Right atrium auricular region (tissue), 2 donors: ENCODE data around the gene TSR3. TPM values are rescaled to one million over a fixed set of nuclear protein-coding genes. Genes with fewer than 3 reads are reported as not detected.
A peak's percentile ranks its signal among the peaks of the same experiment; 100 is the strongest.

Source experiments
- DNase-seq: peaks from one replicate; pipeline ENCODE4 v3.0.0-alpha.2; 2019; ENCODE audit warnings: low spot score
- H3K27ac ChIP-seq, 2 donors: fragments of 200-600 bp; sonication (generic); 1 replicate in 1 of 2; 2 replicates in 1 of 2; pipeline ENCODE4 v1.5.1; 2016 to 2019
- H3K27me3 ChIP-seq, 2 donors: fragments of 200-600 bp; sonication (generic); one replicate each; pipeline versions ENCODE4 v1.5.1 to v1.6.0; 2017 to 2019
- H3K36me3 ChIP-seq: fragments of 200-600 bp; sonication (generic); one replicate; pipeline ENCODE4 v1.5.1; 2016
- H3K4me1 ChIP-seq, 2 donors: fragments of 200-600 bp; sonication (generic); one replicate each; pipeline versions ENCODE4 v1.5.1 to v1.6.0; 2017 to 2019
- H3K4me3 ChIP-seq, 2 donors: fragments of 200-600 bp; sonication (generic); 1 replicate in 1 of 2; 2 replicates in 1 of 2; pipeline ENCODE4 v1.5.1; 2017 to 2019; ENCODE audit warnings: mild to moderate bottlenecking in 1 of 2, moderate library complexity in 1 of 2
- H3K9me3 ChIP-seq, 2 donors: fragments of 200-600 bp; sonication (generic); one replicate each; pipeline ENCODE4 v1.5.1; 2019
- total RNA-seq, 2 donors: library from RNA; depleted of rRNA; stranded (reverse); fragments of >200 nt; gene quantifications; one replicate each; pipeline ENCODE4 v1.1.0, GENCODE V29; 2016
- TF ChIP-seq, protein P1 (sequence below), 2 donors: fragments of 200-600 bp; sonication (generic); IDR thresholded peaks; one replicate each; pipeline ENCODE4 v1.5.1; 2019; ENCODE audit warnings: antibody characterized with exemption in 2 of 2

The TSR3 gene
- total RNA-seq, 2 donors from 2014 or later, result 72.8 to 73.7 TPM

DNA sequence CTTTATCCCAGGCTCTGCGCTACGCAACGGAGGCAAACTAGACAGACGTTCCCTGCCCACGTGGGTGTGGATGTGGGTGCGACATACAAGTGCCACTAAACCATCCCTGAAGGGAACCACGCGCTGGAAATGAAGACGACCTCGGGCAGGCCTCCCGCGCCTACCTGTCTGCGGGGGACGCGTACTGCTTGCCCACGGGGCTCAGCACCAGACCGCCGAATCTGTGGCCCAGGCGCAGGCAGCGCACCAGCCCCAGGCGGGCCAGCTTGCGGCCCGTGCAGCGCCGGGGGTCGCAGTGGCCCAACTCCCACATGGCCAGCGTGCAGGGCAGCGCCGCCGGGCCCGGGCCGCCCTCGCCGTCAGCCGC is 480 bp downstream of the TSR3 start:
- Histone ChIP-seq H3K4me1 (peaks cover 0 to 34% of the 10 kb centered on the region in 2 donors), H3K9me3 (no peaks in the 10 kb centered on the region), H3K27ac (peak overlapping the region; percentile 68 to 75), H3K36me3 (peaks cover 24% of the 10 kb centered on the region), H3K4me3 (peak overlapping the region; percentile 89 to 97), H3K27me3 (no peaks in the 10 kb centered on the region)
- no peak for DNase-seq
- TF ChIP-seq, protein P1, sequence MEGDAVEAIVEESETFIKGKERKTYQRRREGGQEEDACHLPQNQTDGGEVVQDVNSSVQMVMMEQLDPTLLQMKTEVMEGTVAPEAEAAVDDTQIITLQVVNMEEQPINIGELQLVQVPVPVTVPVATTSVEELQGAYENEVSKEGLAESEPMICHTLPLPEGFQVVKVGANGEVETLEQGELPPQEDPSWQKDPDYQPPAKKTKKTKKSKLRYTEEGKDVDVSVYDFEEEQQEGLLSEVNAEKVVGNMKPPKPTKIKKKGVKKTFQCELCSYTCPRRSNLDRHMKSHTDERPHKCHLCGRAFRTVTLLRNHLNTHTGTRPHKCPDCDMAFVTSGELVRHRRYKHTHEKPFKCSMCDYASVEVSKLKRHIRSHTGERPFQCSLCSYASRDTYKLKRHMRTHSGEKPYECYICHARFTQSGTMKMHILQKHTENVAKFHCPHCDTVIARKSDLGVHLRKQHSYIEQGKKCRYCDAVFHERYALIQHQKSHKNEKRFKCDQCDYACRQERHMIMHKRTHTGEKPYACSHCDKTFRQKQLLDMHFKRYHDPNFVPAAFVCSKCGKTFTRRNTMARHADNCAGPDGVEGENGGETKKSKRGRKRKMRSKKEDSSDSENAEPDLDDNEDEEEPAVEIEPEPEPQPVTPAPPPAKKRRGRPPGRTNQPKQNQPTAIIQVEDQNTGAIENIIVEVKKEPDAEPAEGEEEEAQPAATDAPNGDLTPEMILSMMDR (IDR thresholded peaks at IDR 0.05), result no peak

DNA sequence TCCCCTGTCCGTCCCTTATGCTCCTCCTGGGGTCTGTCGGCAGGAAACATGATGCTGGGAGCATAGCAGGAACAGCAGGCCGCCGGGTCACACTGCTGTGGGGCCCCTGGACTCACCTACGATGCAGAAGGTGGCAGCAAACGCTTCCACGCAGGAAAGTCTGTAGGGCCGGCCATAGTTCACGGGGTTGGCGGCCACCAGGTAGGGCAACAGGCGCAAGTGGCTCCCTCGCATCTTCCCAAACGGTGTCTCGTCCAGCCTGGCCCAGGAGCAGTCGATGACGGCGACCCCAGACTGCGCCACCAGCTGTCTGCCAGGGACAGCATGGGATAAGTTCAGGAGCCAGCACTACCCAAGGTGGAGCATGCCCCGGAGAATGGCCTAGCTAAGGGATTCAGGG is 987 bp downstream of the TSR3 start:
- Histone ChIP-seq H3K36me3 (peaks cover 24% of the 10 kb centered on the region), H3K4me3 (peak overlapping the region; percentile 89 to 97), H3K9me3 (no peaks in the 10 kb centered on the region), H3K27me3 (no peaks in the 10 kb centered on the region), H3K4me1 (peaks cover 0 to 34% of the 10 kb centered on the region in 2 donors), H3K27ac (no peak overlapping the region)
- DNase-seq, result no peak
- TF ChIP-seq, protein P1 (IDR thresholded peaks at IDR 0.05), result no peak

DNA sequence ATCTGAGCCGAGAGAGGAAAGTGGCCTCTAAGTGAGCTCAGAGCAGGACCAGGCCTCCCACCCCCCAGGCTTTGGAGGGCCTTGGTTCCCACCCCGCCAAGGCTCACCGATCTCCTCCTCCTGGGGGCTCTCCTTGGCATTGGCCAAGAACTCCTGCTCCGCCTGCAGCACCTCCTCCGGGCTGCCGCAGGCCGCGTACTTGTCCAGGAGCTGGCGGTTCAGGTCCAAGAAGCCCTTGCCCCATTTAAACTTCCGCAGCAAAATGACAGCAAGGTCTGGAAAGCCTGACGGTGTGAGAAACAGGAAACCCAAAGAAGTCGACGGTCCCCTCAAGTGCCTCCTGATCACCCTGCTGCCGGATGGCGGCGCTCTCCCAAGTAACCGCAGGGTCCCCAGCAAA is 1.7 kb downstream of the TSR3 start:
- TF ChIP-seq, protein P1 (IDR thresholded peaks at IDR 0.05), result no peak
- Histone ChIP-seq H3K4me3 (no peak overlapping the region), H3K4me1 (peaks cover 0 to 34% of the 10 kb centered on the region in 2 donors), H3K9me3 (no peaks in the 10 kb centered on the region), H3K36me3 (peaks cover 24% of the 10 kb centered on the region), H3K27ac (no peak overlapping the region), H3K27me3 (no peaks in the 10 kb centered on the region)
- no peak for DNase-seq

DNA sequence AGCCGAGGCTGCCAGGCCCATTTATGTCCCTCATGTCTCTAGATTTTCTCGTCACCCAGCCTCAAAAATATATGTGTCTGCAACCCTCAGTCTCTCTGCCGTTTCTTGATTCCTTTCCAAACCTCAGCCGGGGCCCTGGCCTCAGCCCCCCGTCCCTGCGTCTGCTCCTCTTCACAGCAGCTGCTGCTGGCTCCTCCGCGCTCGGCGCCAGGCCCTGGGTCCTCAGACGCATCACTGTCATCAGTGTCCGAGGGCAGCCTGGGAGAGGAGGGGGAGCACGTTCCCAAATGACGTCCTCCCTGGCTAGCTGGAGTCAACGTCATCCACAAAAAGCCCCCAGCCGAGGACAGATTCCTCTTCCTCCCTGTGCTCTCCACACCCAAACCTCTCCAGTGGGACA is 2.3 kb downstream of the TSR3 start:
- peaks cover 0 to 34% of the 10 kb centered on the region in 2 donors for H3K4me1 ChIP-seq
- DNase-seq, result no peak

DNA sequence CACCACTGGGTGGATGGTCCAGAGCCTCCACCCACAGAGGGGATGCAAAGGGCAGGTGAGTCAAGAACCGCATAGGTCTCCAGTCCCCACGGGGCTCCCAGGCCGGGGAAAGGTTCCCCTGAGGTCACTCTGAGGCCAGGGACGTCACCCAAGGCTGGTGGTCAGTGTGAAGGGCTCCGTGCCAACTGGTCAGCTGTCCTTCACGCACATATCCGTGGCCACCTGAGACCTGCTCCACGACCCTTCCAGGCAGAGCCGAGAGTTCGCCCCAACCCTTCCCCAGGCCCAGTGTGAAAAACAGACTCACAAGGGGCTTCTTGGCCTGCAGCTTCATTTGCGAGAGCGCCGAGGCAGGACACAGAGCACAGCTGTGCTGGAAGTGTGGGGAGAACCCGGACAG is 2.8 kb downstream of the TSR3 start:
- Histone ChIP-seq H3K4me1 (peaks cover 0 to 34% of the 10 kb centered on the region in 2 donors), H3K27me3 (no peaks in the 10 kb centered on the region), H3K4me3 (no peak overlapping the region), H3K9me3 (no peaks in the 10 kb centered on the region), H3K36me3 (peaks cover 24% of the 10 kb centered on the region), H3K27ac (no peak overlapping the region)
- DNase-seq, result no peak
- TF ChIP-seq, protein P1 (IDR thresholded peaks at IDR 0.05), result no peak

More for the DNA sequence above, 2.3 kb downstream of the TSR3 start:
- Histone ChIP-seq H3K27me3 (no peaks in the 10 kb centered on the region), H3K9me3 (no peaks in the 10 kb centered on the region), H3K27ac (no peak overlapping the region), H3K36me3 (peaks cover 24% of the 10 kb centered on the region), H3K4me3 (no peak overlapping the region)
- TF ChIP-seq, protein P1 (IDR thresholded peaks at IDR 0.05), result no peak

DNA sequence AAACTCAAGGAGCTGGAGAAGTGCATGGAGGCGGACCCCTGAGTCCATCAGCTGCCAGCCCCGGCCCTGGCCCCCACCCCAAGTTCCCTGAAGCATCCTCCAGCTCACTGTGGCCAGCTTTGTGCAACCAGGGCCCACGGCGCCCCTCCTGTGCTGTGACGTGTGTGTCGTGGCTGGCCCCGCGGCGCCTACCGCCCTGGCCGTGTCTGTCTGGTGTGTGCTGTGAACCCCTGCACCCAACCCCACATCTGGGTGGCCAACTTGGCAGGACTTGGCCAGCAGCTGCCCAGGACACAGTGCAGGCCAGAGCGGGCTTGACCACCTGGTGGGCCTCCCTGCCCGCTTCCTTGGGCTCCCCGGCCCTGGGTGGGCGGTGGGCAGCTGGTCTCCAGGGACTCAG is 3.2 kb downstream of the TSR3 start:
- peaks cover 24% of the 10 kb centered on the region for H3K36me3 ChIP-seq
- H3K27me3 ChIP-seq, result no peaks in the 10 kb centered on the region
- no peak for DNase-seq
- H3K9me3 ChIP-seq, result no peaks in the 10 kb centered on the region
- no peak overlapping the region for H3K4me3 ChIP-seq
- peaks cover 0 to 31% of the 10 kb centered on the region in 2 donors for H3K4me1 ChIP-seq
- no peak overlapping the region for H3K27ac ChIP-seq
- TF ChIP-seq, protein P1 (IDR thresholded peaks at IDR 0.05), result no peak
